NOMO-1 treated with dmso at 0.1 percent for 144 hours (cell line): ENCODE measurements around the gene GDPGP1.
"Not testable (repeated sequence)": the region's sequence is repeated elsewhere in the genome, so short reads cannot be mapped to it uniquely, and the experiment has no call there.

Source experiments
- DNase-seq: peaks from one replicate; lab custom pipeline; 2025; ENCODE audit not compliant: unreplicated experiment; lab: John Stamatoyannopoulos, UW

Gene GDPGP1

GRCh38 chr15:90234096-90234988 is at the start of gene GDPGP1:
GDPGP1 (plus strand) TSS chr15:90234209; CDS start chr15:90240909, 6,700 bp downstream.
- no peak for DNase-seq

GRCh38 chr15:90184786-90185704 is 49.0 kb upstream of the GDPGP1 start:
- no peak for DNase-seq

GRCh38 chr15:90187257-90187868 is 46.6 kb upstream of the GDPGP1 start:
- no peak for DNase-seq

GRCh38 chr15:90188065-90188464 is 45.9 kb upstream of the GDPGP1 start:
- not testable (repeated sequence) for DNase-seq

- peak; percentile 47 for DNase-seq
These were observed 44.9 kb upstream of the GDPGP1 start for GRCh38 chr15:90188914-90189748.

- DNase-seq = no peak
These were observed 44.1 kb upstream of the GDPGP1 start for GRCh38 chr15:90189781-90190467.

GRCh38 chr15:90190606-90191343 is 43.2 kb upstream of the GDPGP1 start:
- DNase-seq = no peak

- no peak for DNase-seq
These were observed 42.7 kb upstream of the GDPGP1 start for GRCh38 chr15:90191344-90191687.

GRCh38 chr15:90191794-90192509 is 42.1 kb upstream of the GDPGP1 start:
- DNase-seq = no peak

GRCh38 chr15:90192961-90193786 is 40.8 kb upstream of the GDPGP1 start:
- DNase-seq = peak; percentile 37

GRCh38 chr15:90194655-90195054 is 39.4 kb upstream of the GDPGP1 start:
- DNase-seq = no peak

- DNase-seq = no peak
These were observed 33.4 kb upstream of the GDPGP1 start for GRCh38 chr15:90200534-90201129.

- peak; percentile 64 for DNase-seq
These were observed 32.7 kb upstream of the GDPGP1 start, which contains the start of gene SEMA4B for GRCh38 chr15:90201130-90201943. SEMA4B (plus strand) TSS chr15:90201330; CDS start chr15:90201579, 249 bp downstream.

- no peak for DNase-seq
These were observed 32.0 kb upstream of the GDPGP1 start for GRCh38 chr15:90201944-90202375.

- DNase-seq = no peak
These were observed 31.1 kb upstream of the GDPGP1 start for GRCh38 chr15:90202929-90203328.

GRCh38 chr15:90203473-90203872 is 30.5 kb upstream of the GDPGP1 start:
- DNase-seq = no peak
